Neural cell (in vitro differentiated cells): Measurements from ENCODE around the gene SLC7A8. TPM values are rescaled to one million over a fixed set of nuclear protein-coding genes. Genes with fewer than 3 reads are reported as not detected.

Experiments
- H2AFZ ChIP-seq: fragments of 200-600, 300-800 bp; sonication (generic), shearing (Covaris generic); 2 replicates; pipeline ENCODE4 v1.6.0; 2014; ENCODE audit warnings: low read depth, mild to moderate bottlenecking, antibody characterized with exemption, low read length, moderate library complexity
- H3F3A ChIP-seq: fragments of 200-600 bp; shearing (Covaris generic); 2 replicates; pipeline ENCODE4 v1.6.1; 2016; ENCODE audit warnings: mild to moderate bottlenecking, moderate library complexity, mixed read lengths, antibody characterized with exemption, low read length; ENCODE audit not compliant: insufficient read depth, poor library complexity, severe bottlenecking
- H3K27ac ChIP-seq: fragments of 200-600, 300-800 bp; sonication (generic), shearing (Covaris generic); 2 replicates; pipeline ENCODE4 v1.5.1; 2014; ENCODE audit warnings: mild to moderate bottlenecking, low read length, moderate library complexity
- H3K27me3 ChIP-seq: fragments of 300-800, 200-600 bp; sonication (generic), shearing (Covaris generic); 2 replicates; pipeline ENCODE4 v1.6.0; 2014; ENCODE audit warnings: mild to moderate bottlenecking, low read depth, low read length, moderate library complexity; ENCODE audit not compliant: insufficient read depth
- H3K36me3 ChIP-seq: fragments of 300-800, 200-600 bp; sonication (generic), shearing (Covaris generic); 2 replicates; pipeline ENCODE4 v1.5.1; 2014; ENCODE audit warnings: mild to moderate bottlenecking, antibody characterized with exemption, low read length, moderate library complexity; ENCODE audit not compliant: insufficient read depth
- H3K4me2 ChIP-seq: fragments of 300-800, 200-600 bp; sonication (generic), shearing (Covaris generic); 2 replicates; pipeline ENCODE4 v1.6.0; 2014; ENCODE audit warnings: mild to moderate bottlenecking, low read length
- H3K4me3 ChIP-seq: fragments of 300-800, 200-600 bp; sonication (generic), shearing (Covaris generic); 2 replicates; pipeline ENCODE4 v1.5.1; 2014; ENCODE audit warnings: mild to moderate bottlenecking, low read length, moderate library complexity
- H3K79me2 ChIP-seq: fragments of 200-600 bp; shearing (Covaris generic); replicated peaks from 2 replicates; pipeline ENCODE4 v1.6.0; 2014; ENCODE audit warnings: mild to moderate bottlenecking, low read length, moderate library complexity; ENCODE audit not compliant: insufficient read depth
- H3K9ac ChIP-seq: fragments of 300-800, 200-600 bp; sonication (generic), shearing (Covaris generic); 2 replicates; pipeline ENCODE4 v1.6.1; 2016; ENCODE audit warnings: mild to moderate bottlenecking, low read length, mixed read lengths
- H3K9me2 ChIP-seq: fragments of 200-600 bp; shearing (Covaris generic); 2 replicates; pipeline ENCODE4 v1.6.1; 2016; ENCODE audit warnings: mild to moderate bottlenecking, low read length, mixed read lengths; ENCODE audit not compliant: insufficient read depth
- H3K9me3 ChIP-seq: fragments of 200-600, 300-800 bp; sonication (generic), shearing (Covaris generic); 2 replicates; pipeline ENCODE4 v1.6.1; 2016; ENCODE audit warnings: mild to moderate bottlenecking, mixed run types, low read length, moderate library complexity, mixed read lengths
- H4K20me1 ChIP-seq: fragments of 200-600 bp; shearing (Covaris generic); 2 replicates; pipeline ENCODE4 v1.6.1; 2016; ENCODE audit warnings: mild to moderate bottlenecking, mixed run types; ENCODE audit not compliant: insufficient read depth
- EP300 ChIP-seq: fragments of 450-650 bp; conservative IDR thresholded peaks from 2 replicates; pipeline ENCODE4 v1.6.1; 2014; ENCODE audit warnings: antibody characterized with exemption, mild to moderate bottlenecking, moderate library complexity; ENCODE audit not compliant: poor library complexity, severe bottlenecking
- EZH2 ChIP-seq: fragments of 200-600, 300-800 bp; shearing (Covaris generic), sonication (generic); IDR thresholded peaks from 2 replicates; pipeline ENCODE4 v1.6.1; 2014; ENCODE audit warnings: antibody characterized with exemption, low read length, borderline replicate concordance, mild to moderate bottlenecking; ENCODE audit not compliant: insufficient read depth, poor library complexity, severe bottlenecking
- MXI1 ChIP-seq: fragments of 450-650 bp; conservative IDR thresholded peaks from 2 replicates; pipeline ENCODE4 v1.6.1; 2014; ENCODE audit warnings: antibody characterized with exemption, mild to moderate bottlenecking; ENCODE audit not compliant: poor library complexity, severe bottlenecking
- POLR2AphosphoS5 ChIP-seq: IDR thresholded peaks from 2 replicates; pipeline ENCODE4 v1.6.1; 2012
- RAD21 ChIP-seq: fragments of 450-650 bp; conservative IDR thresholded peaks from 2 replicates; pipeline ENCODE4 v1.6.1; 2014; ENCODE audit warnings: antibody characterized with exemption, mild to moderate bottlenecking, moderate library complexity
- SMC3 ChIP-seq: fragments of 450-650 bp; conservative IDR thresholded peaks from 2 replicates; pipeline ENCODE4 v1.6.1; 2014; ENCODE audit warnings: antibody characterized with exemption, mild to moderate bottlenecking, moderate library complexity; ENCODE audit not compliant: poor library complexity
- TAF1 ChIP-seq: IDR thresholded peaks from 2 replicates; pipeline ENCODE4 v1.6.1; 2012; ENCODE audit warnings: low read depth
- polyA plus RNA-seq: library from polyadenylated mRNA; depleted of rRNA; stranded (reverse); fragments of >200 nt; gene quantifications from 2 replicates; pipeline ENCODE4 v1.2.3, GENCODE V29; 2014
- TF ChIP-seq, protein P1 (sequence below): IDR thresholded peaks from 2 replicates; pipeline ENCODE4 v1.6.1; 2012; ENCODE audit warnings: borderline replicate concordance
- TF ChIP-seq, protein P2 (sequence below): fragments of 450-650 bp; IDR thresholded peaks from 2 replicates; pipeline ENCODE4 v1.5.1; 2014; ENCODE audit warnings: antibody characterized with exemption, mild to moderate bottlenecking, moderate library complexity; ENCODE audit not compliant: poor library complexity, severe bottlenecking

The SLC7A8 gene
- polyA plus RNA-seq, 1 donor from 2014 or later, result 0.21 TPM

DNA sequence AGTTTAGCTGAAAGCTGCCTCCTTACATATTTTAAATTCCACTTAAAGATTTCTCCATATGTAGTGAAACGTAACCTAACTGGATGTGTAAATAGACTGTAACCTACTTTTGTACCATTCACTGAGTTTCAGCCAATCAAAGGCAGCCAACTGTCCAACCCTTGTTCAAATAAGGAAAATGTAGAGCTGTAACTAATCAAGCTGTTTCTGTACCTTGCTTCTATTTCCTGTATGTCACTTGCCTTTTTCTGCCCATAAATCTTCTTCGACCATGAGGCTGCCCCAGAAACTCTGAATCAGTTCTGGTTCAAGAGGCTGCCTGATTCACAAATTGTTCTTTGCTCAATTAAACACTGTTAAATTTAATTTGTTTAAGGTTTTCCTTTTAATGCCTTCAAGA is 6.3 kb downstream of the SLC7A8 start (continued):
- no peak for TF ChIP-seq EZH2
- no peak for TF ChIP-seq POLR2AphosphoS5

DNA sequence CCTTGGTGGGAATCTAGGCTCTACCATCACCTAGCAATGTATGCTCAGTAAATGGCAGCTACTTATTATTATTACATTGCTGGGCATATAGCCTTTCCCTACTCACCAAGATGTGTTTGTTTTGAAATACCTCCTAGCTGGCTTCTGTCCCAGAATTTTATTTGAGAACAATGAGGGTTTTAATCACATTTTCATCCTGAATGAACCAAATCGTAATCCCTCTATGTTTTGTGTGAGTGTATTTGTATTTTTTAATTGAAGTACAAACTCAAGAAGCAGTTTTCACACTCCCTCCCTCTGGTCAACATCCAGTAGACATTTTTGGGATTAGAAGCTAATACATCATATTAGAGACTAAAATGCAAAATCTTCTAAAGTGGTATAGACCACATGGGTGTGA is 7.6 kb downstream of the SLC7A8 start:
- H2AFZ ChIP-seq, result no peak overlapping the region
- no peaks in the 10 kb centered on the region for H3K27me3 ChIP-seq
- no peaks in the 10 kb centered on the region for H3K9me3 ChIP-seq
- H3K9ac ChIP-seq, result no peak overlapping the region
- no peak overlapping the region for H3K4me3 ChIP-seq
- H4K20me1 ChIP-seq, result no peaks in the 10 kb centered on the region
- no peaks in the 10 kb centered on the region for H3K79me2 ChIP-seq
- H3F3A ChIP-seq, result no peaks in the 10 kb centered on the region
- H3K36me3 ChIP-seq, result no peaks in the 10 kb centered on the region
- TF ChIP-seq MXI1, result no peak
- TF ChIP-seq POLR2AphosphoS5, result no peak
- TF ChIP-seq SMC3, result no peak
- no peak for TF ChIP-seq RAD21
- no peak for TF ChIP-seq TAF1
- TF ChIP-seq EP300, result no peak
- TF ChIP-seq, protein P1, sequence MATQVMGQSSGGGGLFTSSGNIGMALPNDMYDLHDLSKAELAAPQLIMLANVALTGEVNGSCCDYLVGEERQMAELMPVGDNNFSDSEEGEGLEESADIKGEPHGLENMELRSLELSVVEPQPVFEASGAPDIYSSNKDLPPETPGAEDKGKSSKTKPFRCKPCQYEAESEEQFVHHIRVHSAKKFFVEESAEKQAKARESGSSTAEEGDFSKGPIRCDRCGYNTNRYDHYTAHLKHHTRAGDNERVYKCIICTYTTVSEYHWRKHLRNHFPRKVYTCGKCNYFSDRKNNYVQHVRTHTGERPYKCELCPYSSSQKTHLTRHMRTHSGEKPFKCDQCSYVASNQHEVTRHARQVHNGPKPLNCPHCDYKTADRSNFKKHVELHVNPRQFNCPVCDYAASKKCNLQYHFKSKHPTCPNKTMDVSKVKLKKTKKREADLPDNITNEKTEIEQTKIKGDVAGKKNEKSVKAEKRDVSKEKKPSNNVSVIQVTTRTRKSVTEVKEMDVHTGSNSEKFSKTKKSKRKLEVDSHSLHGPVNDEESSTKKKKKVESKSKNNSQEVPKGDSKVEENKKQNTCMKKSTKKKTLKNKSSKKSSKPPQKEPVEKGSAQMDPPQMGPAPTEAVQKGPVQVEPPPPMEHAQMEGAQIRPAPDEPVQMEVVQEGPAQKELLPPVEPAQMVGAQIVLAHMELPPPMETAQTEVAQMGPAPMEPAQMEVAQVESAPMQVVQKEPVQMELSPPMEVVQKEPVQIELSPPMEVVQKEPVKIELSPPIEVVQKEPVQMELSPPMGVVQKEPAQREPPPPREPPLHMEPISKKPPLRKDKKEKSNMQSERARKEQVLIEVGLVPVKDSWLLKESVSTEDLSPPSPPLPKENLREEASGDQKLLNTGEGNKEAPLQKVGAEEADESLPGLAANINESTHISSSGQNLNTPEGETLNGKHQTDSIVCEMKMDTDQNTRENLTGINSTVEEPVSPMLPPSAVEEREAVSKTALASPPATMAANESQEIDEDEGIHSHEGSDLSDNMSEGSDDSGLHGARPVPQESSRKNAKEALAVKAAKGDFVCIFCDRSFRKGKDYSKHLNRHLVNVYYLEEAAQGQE, result no peak
- TF ChIP-seq, protein P2, sequence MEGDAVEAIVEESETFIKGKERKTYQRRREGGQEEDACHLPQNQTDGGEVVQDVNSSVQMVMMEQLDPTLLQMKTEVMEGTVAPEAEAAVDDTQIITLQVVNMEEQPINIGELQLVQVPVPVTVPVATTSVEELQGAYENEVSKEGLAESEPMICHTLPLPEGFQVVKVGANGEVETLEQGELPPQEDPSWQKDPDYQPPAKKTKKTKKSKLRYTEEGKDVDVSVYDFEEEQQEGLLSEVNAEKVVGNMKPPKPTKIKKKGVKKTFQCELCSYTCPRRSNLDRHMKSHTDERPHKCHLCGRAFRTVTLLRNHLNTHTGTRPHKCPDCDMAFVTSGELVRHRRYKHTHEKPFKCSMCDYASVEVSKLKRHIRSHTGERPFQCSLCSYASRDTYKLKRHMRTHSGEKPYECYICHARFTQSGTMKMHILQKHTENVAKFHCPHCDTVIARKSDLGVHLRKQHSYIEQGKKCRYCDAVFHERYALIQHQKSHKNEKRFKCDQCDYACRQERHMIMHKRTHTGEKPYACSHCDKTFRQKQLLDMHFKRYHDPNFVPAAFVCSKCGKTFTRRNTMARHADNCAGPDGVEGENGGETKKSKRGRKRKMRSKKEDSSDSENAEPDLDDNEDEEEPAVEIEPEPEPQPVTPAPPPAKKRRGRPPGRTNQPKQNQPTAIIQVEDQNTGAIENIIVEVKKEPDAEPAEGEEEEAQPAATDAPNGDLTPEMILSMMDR, result no peak
- no peak for TF ChIP-seq EZH2
- no peak overlapping the region for H3K27ac ChIP-seq
- no peaks in the 10 kb centered on the region for H3K9me2 ChIP-seq
- no peak overlapping the region for H3K4me2 ChIP-seq

DNA sequence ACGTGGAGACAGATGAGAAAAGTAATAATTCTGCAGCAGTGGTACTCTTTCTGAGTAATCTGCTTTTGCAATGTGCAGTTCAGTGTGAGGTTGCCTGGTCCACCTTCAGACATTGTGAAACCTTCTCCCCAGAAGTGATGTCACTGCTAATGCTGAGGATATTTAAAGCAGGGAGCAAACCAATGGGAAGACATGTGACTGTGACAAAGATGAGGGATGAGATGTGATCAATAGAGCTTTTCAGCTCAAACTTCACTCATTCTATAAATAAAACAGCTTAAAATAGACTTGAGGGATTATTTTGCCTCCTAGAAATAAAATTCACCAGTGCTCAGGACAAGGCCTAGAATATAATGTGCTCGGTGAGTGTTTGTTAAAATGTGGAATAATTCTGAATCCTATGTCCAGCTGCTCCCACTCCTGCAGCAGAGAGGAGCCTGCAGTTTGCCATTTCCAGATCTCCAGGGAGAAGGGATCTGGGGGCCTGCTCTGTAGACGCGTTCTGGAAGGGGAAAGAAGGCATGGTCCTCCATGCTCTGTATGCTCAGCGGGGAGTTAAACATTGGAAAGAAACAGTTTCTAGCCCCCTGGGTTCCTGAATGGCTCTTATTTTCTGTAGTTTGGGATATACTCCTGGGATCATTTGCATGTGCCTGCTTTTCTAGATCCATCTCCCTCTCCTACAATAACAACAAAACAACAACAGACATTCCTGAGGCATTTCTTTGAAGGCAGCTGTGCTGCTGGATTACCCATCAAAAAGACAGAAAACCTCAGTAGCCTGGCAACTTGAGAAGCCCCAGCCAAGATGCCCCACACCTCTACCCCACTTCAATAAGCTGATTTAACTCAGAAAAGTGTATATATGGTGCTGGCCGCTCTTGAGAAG is 8.9 kb downstream of the SLC7A8 start:
- Histone ChIP-seq H4K20me1 (no peaks in the 10 kb centered on the region), H3K4me3 (peak overlapping the region; percentile 41), H3K4me2 (peak overlapping the region; percentile 50), H3K9me3 (no peaks in the 10 kb centered on the region), H3K9ac (peak overlapping the region; percentile 55), H3K79me2 (no peaks in the 10 kb centered on the region), H3K36me3 (no peaks in the 10 kb centered on the region), H2AFZ (peak overlapping the region; percentile 48), H3K9me2 (no peaks in the 10 kb centered on the region), H3K27ac (peak overlapping the region; percentile 66), H3F3A (no peaks in the 10 kb centered on the region), H3K27me3 (no peaks in the 10 kb centered on the region)
- TF ChIP-seq MXI1 (no peak), SMC3 (no peak), EZH2 (no peak), POLR2AphosphoS5 (peak; percentile 31), TAF1 (no peak), RAD21 (no peak), EP300 (no peak)
- TF ChIP-seq, protein P1, result peak; percentile 42
- TF ChIP-seq, protein P2, result no peak
